Activated CD4-positive, CD25-positive, alpha-beta regulatory T cell treated with anti-CD3 and anti-CD28 coated beads, Interleukin-2, amount 50 U/mL, for 24 hours (primary cell): ENCODE results near the gene GPC3.
"Not testable (repeated sequence)": the region's sequence is repeated elsewhere in the genome, so short reads cannot be mapped to it uniquely, and the experiment has no call there.

Experiments used
- ATAC-seq, 2 donors: fragments of 150-1000 bp; cut with Tn5 transposase; one replicate each; pipeline ENCODE4 v1.10.0; 2021; ENCODE audit warnings: mild to moderate bottlenecking in 1 of 2, moderate library complexity in 1 of 2

GPC3 gene

DNA sequence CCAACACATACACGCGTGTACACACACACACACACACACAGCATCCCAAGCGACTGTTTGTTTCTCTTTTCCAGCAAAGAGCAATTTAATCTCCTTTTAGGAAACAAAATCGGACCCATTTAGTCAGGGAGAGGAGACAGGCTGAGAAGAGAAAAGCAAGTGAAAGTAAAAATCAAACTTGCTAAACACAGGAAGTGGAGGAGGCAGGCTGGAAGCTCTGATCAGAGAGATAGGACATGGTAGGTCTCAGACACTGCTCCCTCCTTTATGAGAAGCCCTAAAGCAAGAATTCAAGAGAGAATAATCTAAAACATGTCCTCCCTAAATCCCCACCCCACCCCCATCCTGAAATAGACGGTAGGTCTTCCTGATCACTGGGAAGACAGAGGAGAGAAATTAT, 62.3 kb downstream of the GPC3 start:
- ATAC-seq = no peak

DNA sequence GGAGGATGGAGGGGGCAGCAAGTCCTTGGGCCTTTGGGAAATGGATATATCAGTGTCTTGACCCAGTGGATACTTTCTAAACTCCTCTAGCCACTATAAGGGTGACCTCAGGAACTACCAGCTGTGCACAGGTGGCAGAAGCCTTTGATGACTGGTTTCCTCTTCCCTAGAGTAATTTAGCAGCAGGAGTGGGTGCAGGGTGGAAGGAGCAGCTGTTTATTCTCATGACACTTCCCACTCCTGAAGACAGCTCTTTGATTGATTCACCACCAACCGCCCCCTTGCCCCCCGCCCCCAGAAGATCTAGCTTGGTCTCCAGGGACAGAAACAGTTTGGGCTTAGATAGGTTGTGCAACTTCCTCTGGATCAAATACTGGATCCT, 63.0 kb downstream of the GPC3 start:
- ATAC-seq = no peak

DNA sequence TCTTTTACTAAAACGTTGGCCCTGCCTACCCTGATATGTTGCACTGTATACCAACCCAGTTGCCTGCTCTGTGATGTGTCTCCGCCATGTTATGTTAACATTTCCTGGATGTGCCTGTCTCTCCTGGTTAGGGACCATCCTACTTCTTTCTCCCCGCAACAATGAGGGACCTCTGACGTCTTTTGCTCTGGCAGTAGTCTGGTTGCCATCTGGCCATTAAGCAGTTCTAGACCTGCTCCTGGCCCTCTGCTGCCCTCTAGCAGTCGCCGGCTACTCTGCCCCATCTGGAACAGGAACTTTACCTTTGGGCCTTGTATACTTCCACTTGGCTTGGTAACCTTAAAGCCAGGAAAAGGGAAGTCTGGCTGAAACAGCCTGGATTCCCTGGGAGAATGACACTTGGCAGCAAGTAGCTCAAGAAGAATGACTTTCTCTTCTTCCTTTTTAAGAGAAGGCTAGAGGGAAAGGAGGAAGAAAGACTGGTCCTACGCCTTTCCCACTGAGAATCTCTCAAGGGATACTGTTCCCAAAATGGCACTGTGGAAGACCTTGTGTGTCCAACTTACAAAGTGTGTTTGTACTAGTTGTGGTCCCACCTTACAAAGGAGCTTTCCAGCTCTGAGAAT, 63.5 kb downstream of the GPC3 start:
- ATAC-seq = no peak

DNA sequence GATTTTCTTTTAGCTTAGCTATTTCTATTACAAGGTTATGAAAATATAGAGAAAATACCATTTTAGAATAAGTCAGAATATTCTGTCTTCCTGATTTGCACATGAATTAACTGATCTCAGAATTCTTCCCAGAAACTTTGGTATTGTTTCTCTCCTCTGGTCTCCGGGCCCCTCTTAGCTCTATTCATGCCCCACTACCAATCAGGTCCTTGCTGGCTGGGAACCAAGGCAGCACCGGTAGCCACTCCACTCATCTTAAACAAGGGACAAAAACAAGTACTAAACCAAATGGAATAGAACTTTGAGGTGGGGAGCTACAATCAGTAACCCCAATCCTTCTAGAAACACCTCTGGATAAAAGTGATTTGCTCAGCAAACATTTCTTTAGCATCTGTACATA, 64.3 kb downstream of the GPC3 start:
- ATAC-seq = no peak

DNA sequence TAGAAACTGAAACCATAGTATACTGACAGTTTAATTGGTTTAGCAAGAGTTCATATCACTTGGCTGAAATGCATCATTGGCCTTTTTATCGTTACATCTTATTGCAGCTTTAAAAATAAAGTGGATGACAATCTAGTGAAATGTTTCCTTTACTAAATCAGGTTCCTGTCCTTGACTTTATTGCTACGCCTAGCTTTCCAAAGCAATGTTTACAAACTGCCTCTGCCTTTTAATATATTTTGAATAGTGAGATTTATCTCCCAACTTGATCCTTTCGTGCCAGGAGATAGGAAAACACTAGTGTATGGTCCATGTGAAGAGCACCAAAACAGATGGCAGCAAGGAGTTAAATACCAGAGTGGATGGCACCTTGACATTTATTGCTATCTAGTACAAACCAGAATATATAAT, 67.0 kb downstream of the GPC3 start:
- ATAC-seq = no peak

DNA sequence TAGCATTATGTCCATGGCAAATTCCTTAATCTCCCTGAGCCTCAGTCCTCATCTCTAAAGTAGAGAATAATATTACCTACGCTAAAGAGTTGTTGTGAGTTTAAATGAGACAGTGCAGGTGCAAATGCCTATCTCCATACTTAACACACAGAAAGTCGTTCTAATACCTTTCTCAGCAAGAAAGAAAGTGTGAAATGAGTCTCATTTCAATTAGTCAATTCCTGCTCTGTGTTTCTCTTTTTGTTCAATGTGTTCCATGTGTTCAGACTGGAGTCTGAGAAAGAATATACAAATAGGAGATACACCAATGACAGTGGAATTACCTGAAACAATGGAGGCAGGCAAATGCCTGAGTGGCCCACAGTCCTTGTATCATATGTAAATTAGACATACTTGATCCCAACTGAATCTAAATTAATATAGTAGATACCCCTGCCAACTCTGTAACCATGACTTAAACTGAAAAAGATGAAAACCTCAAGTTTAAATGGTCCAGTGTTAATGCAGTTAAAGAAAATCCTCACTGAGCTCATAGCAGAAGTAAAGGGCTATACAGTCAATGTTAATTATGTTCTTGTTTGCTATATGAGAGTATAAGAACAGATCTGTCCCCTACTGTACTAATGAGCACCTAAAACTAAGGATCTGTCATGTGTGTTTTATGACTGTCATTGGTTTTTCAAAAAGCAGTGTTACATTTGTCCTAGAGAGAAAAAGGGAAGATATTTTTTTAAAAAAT, 68.2 kb downstream of the GPC3 start:
- ATAC-seq = no peak

DNA sequence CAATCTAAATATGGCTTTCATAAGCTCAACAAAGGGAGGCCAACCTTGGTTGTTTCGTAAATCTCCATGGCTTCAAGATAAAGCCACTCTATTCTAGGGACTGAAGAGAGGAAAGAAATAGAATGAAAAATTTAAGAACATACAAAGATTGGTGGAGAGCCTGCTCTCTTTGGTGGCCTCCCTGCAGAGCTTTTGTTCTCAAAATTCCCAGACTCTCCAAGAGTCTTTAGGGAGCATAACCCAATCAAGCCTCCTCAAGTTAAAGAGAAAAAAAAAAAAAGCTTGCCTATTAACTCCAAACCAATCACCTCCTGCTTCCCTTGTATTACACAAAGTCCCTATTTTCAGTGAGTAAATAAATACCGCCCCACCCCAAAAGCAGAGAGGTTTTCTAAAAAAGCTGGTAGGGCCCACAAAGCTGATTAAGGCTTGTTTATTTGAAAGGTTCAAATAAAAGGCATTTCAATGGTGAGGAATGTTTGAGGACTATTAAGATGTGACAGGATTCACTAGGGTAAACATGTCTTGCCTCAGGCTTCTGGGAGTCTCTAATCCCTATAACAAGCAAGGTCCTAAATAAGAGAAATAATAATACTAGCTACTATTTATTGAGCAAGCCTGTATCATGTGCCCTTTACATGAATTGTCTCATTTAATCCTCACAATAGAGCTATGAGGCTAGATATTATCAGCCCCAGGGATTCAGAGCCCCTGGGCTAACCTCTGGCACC, 71.6 kb downstream of the GPC3 start:
- ATAC-seq = no peak

DNA sequence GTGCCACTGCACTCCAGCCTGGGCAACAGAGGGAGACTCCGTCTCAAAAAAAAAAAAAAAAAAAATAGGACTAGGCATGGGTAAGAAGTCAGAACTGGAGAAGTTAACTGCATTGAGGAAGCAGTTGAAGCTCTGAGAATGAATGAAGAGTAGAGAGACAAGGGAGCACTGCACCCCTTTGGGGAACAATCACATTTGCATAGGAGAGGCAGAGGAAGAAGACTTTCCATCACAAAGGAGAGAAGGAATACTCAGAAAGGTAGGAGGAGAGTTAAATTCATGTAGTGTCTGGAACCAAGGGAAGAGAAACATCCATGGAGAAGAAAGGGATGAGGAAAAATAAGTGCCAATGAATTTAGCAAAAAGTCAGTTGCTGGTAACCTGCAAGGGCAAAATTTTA, 72.4 kb downstream of the GPC3 start:
- ATAC-seq = no peak

DNA sequence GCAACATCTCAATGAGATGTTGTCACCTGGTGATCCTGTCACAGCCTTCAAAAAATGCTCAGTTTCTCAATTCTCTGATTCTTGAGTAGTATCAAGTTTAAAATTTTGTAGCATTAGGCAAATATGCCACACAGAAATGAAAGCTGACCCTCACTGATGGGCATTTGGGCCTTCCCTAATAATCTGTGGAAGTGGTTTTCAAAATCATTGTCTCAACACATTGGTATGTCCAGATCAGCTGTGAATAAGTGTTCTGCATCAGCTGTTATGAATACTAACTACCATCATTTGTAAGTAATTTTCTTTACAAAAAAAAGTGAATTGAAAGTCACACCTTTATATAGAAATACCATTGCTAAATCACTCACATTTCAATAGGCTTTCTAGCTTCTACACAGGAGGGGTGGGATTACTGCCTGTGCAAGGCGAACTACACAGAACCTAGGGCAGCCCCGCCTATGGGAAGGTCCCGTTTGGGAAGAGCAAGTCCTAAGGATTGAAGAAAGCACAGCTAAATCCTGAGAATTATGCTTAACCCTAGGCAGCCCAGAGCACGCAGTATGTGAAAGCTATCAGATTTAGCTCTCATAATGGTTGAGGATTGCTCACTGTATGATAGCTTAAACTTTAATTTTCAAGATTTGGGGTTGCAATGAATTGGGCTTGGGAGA, 73.4 kb downstream of the GPC3 start:
- ATAC-seq = no peak

DNA sequence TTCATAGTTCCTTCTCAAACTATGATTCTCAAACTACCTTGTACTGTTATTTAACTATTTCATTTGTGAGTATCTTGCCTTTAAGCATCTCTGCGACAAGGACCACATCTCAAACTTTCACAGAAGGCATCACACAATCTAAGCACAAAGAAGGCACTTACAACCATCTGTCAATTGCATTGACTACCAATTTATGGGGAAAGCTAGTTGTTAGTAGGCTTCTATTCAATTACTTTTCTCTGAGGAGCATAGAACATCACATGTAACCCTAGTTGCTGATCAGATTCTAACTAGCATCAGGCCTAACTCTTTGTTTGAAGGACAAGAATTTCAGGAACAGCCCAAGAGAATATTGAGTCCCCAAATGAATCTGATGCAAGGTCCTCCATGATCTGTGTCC, 74.9 kb downstream of the GPC3 start:
- no peak for ATAC-seq

DNA sequence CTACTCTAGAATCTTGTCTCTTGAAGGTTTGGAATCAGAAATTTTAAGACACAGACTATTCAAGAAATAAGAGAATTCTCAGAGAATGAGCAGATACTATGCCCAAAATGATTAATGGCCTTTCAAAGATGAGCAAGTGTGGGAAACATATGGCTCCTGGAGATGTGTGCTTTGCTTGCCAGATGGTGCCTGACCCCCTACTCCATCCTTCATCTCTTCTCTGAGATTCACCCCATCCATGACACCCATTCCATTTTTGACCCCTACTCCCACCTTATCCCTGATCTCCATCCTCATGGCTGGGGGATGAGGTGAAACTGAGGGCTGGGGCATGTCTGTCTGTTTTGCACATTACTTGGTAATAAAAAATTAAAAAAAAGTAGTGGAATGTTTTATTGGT, 75.5 kb downstream of the GPC3 start:
- no peak for ATAC-seq

DNA sequence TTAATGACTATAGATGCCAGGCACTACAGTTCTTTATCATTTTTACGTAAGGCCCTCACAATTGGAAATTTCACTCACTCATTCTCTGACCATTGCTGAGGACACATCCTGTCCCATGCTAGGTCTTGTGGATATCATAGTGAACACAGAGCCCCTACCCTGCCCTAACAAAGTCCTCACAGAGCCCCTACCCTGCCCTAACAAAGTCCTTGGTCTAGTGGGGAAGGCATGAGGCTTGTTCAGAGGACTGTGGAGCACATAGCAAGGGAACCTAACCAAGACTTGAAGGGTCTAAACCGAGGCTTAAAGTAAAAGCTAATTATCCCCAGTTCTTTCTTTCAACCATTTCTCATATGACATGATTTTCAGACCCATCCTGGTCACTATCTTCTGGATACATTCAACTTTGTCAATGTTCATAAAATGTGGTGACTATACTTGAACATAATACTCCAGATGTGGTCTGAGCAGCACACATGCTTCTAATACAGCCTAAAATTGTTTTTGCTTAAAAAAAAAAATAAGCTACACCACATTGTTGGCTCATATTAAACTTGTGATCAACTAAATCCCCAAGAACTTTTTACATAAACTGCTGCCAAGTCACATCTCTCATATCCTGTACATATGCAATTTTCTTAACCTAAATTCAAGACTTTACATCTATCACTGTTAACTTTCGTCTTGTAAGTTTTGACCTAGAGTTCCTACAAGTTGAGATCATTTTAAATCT, 77.0 kb downstream of the GPC3 start:
- ATAC-seq = no peak

DNA sequence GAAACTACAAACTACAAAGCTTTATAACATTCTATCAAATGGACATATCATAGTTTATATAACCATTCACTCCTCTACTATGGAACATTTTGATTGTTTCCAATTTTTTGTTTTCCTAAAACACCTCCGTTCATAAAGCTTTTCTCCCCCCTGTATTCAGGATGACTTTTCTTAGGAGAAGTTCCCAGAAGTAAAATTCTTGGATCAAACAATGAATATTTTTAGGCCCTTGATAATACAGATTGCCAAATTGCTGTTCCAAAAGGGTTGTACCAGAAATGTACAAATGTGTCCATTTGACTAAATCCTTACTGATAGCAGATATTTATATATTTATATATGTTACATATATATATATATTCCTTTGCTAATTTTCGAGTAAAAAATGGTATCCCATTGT, 77.8 kb downstream of the GPC3 start:
- no peak for ATAC-seq

DNA sequence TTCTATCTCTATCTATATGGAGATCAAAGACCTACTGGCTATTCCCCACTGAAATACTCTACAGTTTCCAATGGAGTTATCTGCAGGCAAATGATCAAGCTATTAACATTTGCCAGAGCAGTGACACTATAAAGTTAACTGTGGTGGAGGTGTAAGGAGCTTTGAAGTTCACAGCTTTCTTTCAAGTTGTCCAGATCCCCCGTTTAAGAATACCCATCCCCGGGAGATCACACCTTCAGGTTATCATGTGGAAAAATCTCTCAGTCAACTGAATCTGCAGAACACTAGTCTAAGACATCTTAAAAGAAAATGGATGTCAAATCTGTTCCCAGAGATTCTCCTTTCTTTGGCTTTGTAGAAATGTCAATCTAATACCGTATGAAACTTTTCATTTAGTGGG, 80.1 kb downstream of the GPC3 start:
- ATAC-seq = no peak

DNA sequence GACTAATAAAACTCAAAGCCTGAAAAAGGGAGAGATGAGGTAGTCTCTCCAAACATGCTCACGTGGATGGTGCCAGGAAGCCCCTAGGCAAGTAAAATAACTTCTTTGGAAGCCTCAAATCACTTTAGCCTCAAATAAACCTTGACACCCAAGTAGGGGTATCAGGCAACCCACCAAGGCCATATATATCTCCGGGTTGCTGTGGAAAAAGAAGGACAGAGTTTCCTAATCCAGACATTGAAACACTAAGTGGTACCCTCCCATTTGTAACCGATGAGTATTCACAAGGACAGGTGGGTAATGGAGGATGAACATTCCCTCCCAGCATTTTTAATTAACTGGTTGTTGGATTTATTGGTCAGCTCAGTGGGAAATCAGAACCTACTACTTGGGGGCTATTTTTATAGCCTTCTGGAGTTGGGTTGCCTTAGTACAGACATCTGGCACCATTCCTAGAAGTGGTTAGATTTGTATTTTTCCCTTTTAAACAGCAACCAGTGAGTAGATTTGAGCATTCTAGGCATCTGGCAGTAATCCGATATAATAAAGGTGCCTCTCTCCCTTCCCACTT, 87.7 kb downstream of the GPC3 start:
- ATAC-seq = no peak

DNA sequence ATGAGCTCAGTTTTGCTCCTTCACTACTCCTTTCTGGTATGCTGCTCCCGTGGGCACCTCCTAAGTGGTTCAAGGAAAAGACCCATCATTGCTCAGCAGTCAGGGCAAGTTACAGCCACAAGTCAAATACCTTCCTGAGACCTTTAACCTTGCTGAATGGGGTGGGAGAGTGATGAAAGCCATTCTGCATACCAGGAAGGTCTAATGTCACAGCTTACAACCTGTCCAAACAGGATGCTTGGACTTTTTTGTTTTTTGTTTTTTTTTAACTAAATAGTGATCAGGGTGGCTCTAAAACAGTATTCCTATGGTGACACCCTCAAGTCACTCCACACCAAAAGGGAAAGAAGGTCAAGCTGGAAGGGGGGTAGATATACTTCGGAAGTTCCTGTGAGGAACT, 93.1 kb downstream of the GPC3 start:
- ATAC-seq = no peak

DNA sequence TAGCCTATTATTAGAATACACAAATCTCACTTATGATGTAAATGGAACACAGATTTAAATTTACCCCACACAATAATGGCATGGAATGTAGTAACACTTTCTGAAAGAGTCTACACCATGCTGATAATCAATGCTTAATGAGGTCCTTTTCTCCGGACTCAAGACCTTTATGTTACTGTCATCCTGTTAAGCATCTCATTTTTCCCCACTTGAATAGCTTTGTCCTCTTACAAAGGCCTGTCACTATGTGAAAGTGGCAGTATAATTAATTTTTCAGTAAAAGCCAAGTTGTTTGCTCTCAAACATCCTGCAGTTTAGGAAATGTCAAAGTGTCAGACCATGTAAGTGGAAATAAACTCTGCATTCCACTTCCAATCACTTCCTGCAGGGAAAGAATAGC, 96.4 kb downstream of the GPC3 start:
- no peak for ATAC-seq

DNA sequence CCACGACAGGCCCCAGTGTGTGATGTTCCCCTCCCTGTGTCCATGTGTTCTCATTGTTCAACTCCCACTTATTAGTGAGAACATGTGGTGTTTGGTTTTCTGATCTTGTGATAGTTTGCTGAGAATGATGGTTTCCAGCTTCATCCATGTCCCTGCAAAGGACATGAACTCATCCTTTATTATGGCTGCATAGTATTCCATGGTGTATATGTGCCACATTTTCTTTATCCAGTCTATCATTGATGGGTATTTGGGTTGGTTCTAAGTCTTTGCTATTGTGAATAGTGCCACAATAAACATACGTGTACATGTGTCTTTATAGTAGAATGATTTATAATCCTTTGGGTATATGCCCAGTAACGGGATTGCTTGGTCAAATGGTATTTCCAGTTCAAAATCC, 97.3 kb downstream of the GPC3 start:
- ATAC-seq = not testable (repeated sequence)

DNA sequence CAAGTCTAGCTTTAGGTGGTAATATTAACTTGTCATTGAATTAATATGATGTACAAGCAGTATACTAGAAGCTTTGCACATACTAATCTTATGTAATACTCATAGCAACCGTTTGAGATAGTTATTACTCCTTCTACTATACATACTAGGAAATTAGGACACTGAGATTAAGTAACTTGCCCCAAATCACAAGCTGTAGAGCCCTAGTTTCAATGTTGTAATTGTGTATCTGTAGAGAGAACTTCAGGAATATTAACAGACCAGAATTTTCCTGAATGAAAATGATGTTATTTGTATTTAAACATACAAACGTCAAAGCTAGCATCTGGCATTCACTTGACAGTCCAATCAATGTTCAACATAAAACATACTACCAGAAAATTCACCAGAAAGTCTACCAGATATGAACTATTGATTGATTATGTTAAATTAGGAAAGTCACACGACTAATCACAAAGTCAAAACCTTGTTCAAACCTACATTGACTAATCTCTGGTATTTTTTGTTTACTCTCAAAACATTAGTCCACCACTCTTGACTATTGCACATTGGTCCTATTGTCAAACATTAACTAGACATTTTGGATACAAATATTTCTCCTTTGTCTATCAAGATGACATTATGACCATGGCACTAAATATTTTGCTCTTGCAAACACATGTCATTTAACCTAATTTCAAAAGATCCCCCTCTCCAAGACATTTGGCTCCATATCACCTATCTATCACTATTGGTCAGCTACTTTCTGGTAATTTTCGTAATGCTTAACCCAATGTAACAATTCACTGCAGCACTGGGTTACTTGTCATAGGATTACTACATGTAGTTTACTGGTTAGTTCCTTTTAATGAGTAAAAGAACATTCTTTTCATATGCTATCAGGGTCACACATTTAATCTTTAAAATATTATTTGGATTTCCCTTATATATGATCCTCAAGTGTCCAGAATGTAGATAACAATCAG, 100.7 kb downstream of the GPC3 start:
- no peak for ATAC-seq

DNA sequence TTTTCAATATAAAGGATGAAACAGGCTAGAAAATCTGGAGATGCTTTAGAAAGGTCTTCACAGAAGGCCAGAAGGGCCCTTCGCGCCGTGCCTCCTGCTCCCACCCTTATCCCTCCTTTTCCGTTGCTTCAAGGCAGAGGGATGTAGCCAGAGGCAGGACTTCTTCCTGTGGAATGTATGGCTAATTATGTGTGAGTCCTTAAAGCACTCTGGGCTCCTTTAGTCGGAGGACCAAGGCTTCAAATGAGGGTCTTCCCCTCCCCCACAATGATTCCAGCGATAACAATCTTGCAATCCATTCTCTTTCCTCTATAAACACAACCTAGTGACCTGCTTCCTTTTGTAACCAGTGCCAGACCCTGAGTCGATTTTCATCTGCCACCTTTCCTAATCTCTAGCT, 103.5 kb downstream of the GPC3 start:
- ATAC-seq = no peak

DNA sequence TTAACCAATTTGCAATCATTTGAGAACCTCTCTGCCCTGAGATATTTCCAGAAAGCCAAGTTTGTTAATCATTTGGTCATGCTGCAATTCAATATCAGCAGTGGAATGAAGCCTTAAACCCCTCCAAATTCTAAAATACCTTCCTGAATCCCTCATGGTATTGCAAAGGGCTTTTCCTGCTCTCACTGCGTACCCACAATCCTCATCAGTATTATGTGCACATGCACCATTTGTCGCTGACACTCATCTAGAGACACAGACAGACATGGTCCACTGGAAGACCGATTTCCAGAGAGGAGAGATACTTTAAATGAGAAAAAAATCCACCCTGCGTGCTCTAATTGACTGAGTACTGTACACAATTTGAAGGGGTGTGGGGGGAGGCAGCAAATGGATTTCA, 104.4 kb downstream of the GPC3 start:
- ATAC-seq = no peak
